HFFc6 (cell line): Measurements from ENCODE around the gene LSMEM2. TPM values are rescaled to one million over a fixed set of nuclear protein-coding genes. Genes with fewer than 3 reads are reported as not detected.

Experiments used
- DNase-seq: peaks from one replicate; pipeline ENCODE4 v3.0.0-alpha.2; 2018
- H3K27ac Mint-ChIP-seq: 2 replicates; pipeline ENCODE4 v1.8.0; 2020; ENCODE audit warnings: mild to moderate bottlenecking, mixed read lengths
- H3K27me3 Mint-ChIP-seq: 2 replicates; pipeline ENCODE4 v1.8.0; 2021; ENCODE audit warnings: mild to moderate bottlenecking, moderate library complexity, mixed read lengths; ENCODE audit not compliant: insufficient read depth
- H3K36me3 Mint-ChIP-seq: 2 replicates; pipeline ENCODE4 v1.8.0; 2021; ENCODE audit warnings: low read depth, mixed read lengths
- H3K4me1 Mint-ChIP-seq: 2 replicates; pipeline ENCODE4 v1.8.0; 2020; ENCODE audit warnings: low read depth, mixed read lengths
- H3K4me3 Mint-ChIP-seq: 2 replicates; pipeline ENCODE4 v1.8.0; 2020; ENCODE audit warnings: mild to moderate bottlenecking, moderate library complexity, mixed read lengths
- H3K9me3 Mint-ChIP-seq: 2 replicates; pipeline ENCODE4 v1.8.0; 2020; ENCODE audit warnings: mild to moderate bottlenecking, mixed read lengths
- total RNA-seq, 6 experiments: library from RNA; stranded (reverse); fragmentation: NEBNext Ultra II Directional; extraction: Animal tissue kit (Norgen Biotek cat#: 25700); gene quantifications; 2 replicates in 1 of 6; 3 replicates in 5 of 6; pipeline ENCODE4 v1.2.3, GENCODE V29; 2021
- TF ChIP-seq, protein P1 (sequence below): fragments of 200-600 bp; sonication (generic); IDR thresholded peaks from 2 replicates; pipeline ENCODE4 v1.5.0; 2021; ENCODE audit warnings: antibody characterized with exemption, mild to moderate bottlenecking

LSMEM2 gene
- total RNA-seq, 6 experiments from 2014 or later: 0.11 to 0.13 TPM; not detected in 4

GRCh38 chr3:50297896-50298725, 19.2 kb downstream of the LSMEM2 start:
- Mint-ChIP-seq H3K27me3 (no peaks in the 10 kb centered on the region; the same call in 1 of the 2 replicates), H3K4me1 (peaks cover 21% of the 10 kb centered on the region), H3K36me3 (no peaks in the 10 kb centered on the region), H3K4me3 (peak overlapping the region; percentile 94), H3K9me3 (no peaks in the 10 kb centered on the region), H3K27ac (peak overlapping the region; percentile 29)
- TF ChIP-seq, protein P1, sequence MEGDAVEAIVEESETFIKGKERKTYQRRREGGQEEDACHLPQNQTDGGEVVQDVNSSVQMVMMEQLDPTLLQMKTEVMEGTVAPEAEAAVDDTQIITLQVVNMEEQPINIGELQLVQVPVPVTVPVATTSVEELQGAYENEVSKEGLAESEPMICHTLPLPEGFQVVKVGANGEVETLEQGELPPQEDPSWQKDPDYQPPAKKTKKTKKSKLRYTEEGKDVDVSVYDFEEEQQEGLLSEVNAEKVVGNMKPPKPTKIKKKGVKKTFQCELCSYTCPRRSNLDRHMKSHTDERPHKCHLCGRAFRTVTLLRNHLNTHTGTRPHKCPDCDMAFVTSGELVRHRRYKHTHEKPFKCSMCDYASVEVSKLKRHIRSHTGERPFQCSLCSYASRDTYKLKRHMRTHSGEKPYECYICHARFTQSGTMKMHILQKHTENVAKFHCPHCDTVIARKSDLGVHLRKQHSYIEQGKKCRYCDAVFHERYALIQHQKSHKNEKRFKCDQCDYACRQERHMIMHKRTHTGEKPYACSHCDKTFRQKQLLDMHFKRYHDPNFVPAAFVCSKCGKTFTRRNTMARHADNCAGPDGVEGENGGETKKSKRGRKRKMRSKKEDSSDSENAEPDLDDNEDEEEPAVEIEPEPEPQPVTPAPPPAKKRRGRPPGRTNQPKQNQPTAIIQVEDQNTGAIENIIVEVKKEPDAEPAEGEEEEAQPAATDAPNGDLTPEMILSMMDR: peak; percentile 61
- no peak for DNase-seq

DNA sequence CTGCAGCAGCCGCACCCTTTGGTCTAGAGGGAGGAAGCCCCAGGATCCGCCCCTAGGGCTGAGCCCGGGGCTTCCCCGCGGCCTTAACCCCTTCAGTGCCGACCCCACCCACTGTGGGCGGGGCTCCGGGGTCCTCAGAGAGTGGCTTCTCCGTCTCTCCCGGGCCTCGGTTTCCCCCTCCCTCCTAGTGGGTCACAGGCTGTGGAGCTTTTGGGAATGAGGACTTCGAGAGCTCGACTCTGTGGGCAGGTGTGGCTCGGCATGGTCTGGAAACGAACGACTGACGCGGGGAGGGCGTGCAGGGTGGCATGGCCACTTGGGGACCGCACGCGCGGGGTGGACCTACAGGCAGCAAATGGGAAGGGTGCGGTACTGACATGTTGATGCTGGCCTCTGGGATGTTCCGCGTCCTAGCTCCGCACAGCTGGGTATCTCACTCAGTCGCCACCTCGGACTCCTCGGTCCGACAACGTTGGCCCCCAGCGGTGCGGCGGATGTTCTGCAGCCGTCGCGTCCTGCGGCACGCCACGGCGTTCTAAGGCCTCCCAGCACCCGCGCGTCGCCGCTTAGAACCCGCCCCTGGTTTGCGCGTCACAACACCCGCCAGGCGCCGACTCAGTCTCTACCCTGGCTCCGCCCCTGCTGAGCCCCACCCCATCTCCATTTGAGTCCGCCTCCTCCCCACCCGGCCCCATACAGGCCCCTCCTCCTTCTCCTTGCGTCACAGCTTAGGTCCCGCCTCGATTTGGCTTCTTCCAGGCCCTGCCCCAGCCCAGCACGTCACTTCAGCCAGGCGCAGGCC, 20.1 kb downstream of the LSMEM2 start, which contains the start of the genes HYAL3 and NAA80:
TSS of gene HYAL3 (minus strand) at position 570 of the 802 bp plus-strand sequence. CDS start 3,803 bp downstream, outside the sequence.
TSS of gene NAA80 (minus strand) at position 570 of the 802 bp plus-strand sequence. CDS start 1,942 bp downstream, outside the sequence.
- Mint-ChIP-seq H3K27ac (peak within 1 kb of the TSS; percentile 92), H3K9me3 (no peaks in the 10 kb centered on the region), H3K36me3 (no peaks in the 10 kb centered on the region), H3K4me3 (peak within 1 kb of the TSS; percentile 94), H3K27me3 (no peaks in the 10 kb centered on the region; the same call in 1 of the 2 replicates), H3K4me1 (peaks cover 17% of the 10 kb centered on the region)
- TF ChIP-seq, protein P1: peak; percentile 62
- peak; percentile 99 for DNase-seq

DNA sequence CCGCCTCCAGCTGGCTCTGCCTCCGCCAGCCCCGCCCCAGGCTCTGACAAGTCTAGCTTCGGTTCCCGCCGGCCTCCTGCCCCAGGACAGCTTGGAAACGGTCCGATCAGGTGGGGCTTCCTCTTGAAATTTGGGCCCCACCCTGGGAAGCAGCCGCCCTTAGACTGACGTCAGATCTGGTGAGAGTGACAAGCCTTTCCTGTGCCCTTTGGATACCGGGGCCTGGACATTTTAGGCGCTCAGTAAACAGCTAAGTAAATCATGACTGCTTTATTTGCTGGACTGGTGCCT, 20.7 kb downstream of the LSMEM2 start:
- no peak for DNase-seq
- Mint-ChIP-seq H3K36me3 (no peaks in the 10 kb centered on the region), H3K9me3 (no peaks in the 10 kb centered on the region), H3K27ac (peak overlapping the region; percentile 92), H3K4me3 (peak overlapping the region; percentile 94), H3K27me3 (no peaks in the 10 kb centered on the region; the same call in 1 of the 2 replicates), H3K4me1 (peaks cover 20% of the 10 kb centered on the region)
- TF ChIP-seq, protein P1: no peak

- Mint-ChIP-seq H3K27me3 (no peaks in the 10 kb centered on the region; the same call in 1 of the 2 replicates), H3K27ac (peak overlapping the region; percentile 92), H3K4me3 (peak overlapping the region; percentile 94), H3K36me3 (no peaks in the 10 kb centered on the region), H3K4me1 (peaks cover 23% of the 10 kb centered on the region), H3K9me3 (no peaks in the 10 kb centered on the region)
- TF ChIP-seq, protein P1: no peak
- DNase-seq: peak; percentile 28
Measured at GRCh38 chr3:50299929-50300680, 21.2 kb downstream of the LSMEM2 start.

- peaks cover 23% of the 10 kb centered on the region for H3K4me1 Mint-ChIP-seq
- peak overlapping the region; percentile 92 for H3K27ac Mint-ChIP-seq
- H3K4me3 Mint-ChIP-seq: peak overlapping the region; percentile 94; the same call in 1 of the 2 replicates
- no peaks in the 10 kb centered on the region for H3K36me3 Mint-ChIP-seq
- TF ChIP-seq, protein P1: no peak; the same call in 1 of the 2 replicates
- H3K9me3 Mint-ChIP-seq: no peaks in the 10 kb centered on the region
- no peak for DNase-seq
- H3K27me3 Mint-ChIP-seq: no peaks in the 10 kb centered on the region; the same call in 1 of the 2 replicates
Measured at GRCh38 chr3:50300681-50301254, 21.9 kb downstream of the LSMEM2 start.
